GM12891 (cell line): ENCODE results near the gene FLAD1.
"Not testable (repeated sequence)": the region's sequence is repeated elsewhere in the genome, so short reads cannot be mapped to it uniquely, and the experiment has no call there.

Experiments used
- PAX5 ChIP-seq: IDR thresholded peaks from 2 replicates; pipeline ENCODE4 v1.6.1; 2011; ENCODE audit warnings: low read length, moderate library complexity, mild to moderate bottlenecking; ENCODE audit not compliant: insufficient read depth, severe bottlenecking
- POLR2A ChIP-seq: IDR thresholded peaks from 2 replicates; pipeline ENCODE4 v1.6.1; 2011; ENCODE audit warnings: low read depth, low read length, control low read depth
- POLR2AphosphoS5 ChIP-seq: IDR thresholded peaks from 2 replicates; pipeline ENCODE4 v1.6.1; 2011; ENCODE audit warnings: low read depth, low read length, control low read depth
- POU2F2 ChIP-seq: IDR thresholded peaks from 2 replicates; pipeline ENCODE4 v1.6.1; 2011; ENCODE audit warnings: low read depth, mild to moderate bottlenecking, control low read depth, low read length, moderate library complexity
- SPI1 ChIP-seq: IDR thresholded peaks from 2 replicates; pipeline ENCODE4 v1.6.1; 2011; ENCODE audit warnings: low read depth, low read length, control low read depth
- TAF1 ChIP-seq: IDR thresholded peaks from 2 replicates; pipeline ENCODE4 v1.6.1; 2011; ENCODE audit warnings: low read depth, low read length, control low read depth

DNA sequence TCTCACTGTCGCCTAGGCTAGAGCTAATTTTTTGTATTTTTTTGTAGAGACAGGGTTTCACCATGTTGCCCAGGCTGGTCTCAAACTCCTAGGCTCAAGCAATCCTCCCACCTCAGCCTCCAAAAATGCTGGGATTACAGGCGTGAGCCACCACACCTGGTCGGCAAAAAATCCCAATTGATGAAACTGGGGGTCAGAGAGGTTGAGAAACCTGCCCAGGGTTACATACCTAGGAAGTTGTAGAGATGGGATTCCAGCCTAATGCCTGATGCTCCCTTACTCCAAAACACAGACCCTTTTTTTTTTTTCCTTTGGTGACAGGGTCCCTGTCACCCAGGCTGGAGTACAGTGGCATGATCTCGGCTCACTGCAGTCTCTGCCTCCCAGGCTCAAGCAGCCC lies 3.6 kb downstream of the FLAD1 start:
- TF ChIP-seq POLR2A, POLR2AphosphoS5, TAF1, SPI1, POU2F2, PAX5: not testable (repeated sequence)
